GM18526 (cell line): ENCODE data around the gene VWA2.

ENCODE experiments used
- POLR2A ChIP-seq: IDR thresholded peaks from 3 replicates; pipeline ENCODE4 v1.6.1; 2011; ENCODE audit not compliant: insufficient read length; ENCODE audit errors: extremely low read depth

VWA2 gene

GRCh38 chr10:114239117-114239993, at the start of gene VWA2:
Gene VWA2 (plus strand): TSS chr10:114239254. CDS start chr10:114248714, 9,460 bp downstream.
- no peak for TF ChIP-seq POLR2A

GRCh38 chr10:114189700-114190099, 49.4 kb upstream of the VWA2 start:
- no peak for TF ChIP-seq POLR2A

- no peak for TF ChIP-seq POLR2A
These were observed 44.0 kb upstream of the VWA2 start for GRCh38 chr10:114195079-114195478.

- TF ChIP-seq POLR2A: no peak
These were observed 39.8 kb upstream of the VWA2 start for GRCh38 chr10:114199239-114199638.

- no peak for TF ChIP-seq POLR2A
These were observed 36.2 kb upstream of the VWA2 start for GRCh38 chr10:114202812-114203211.

- TF ChIP-seq POLR2A: no peak
These were observed 32.2 kb upstream of the VWA2 start for GRCh38 chr10:114206902-114207301.

- TF ChIP-seq POLR2A: no peak
These were observed 31.7 kb upstream of the VWA2 start for GRCh38 chr10:114207349-114207748.

- TF ChIP-seq POLR2A: no peak
These were observed 30.7 kb upstream of the VWA2 start for GRCh38 chr10:114208351-114208750.

- no peak for TF ChIP-seq POLR2A
These were observed 26.9 kb upstream of the VWA2 start for GRCh38 chr10:114212153-114212552.

- TF ChIP-seq POLR2A: no peak
These were observed 24.0 kb upstream of the VWA2 start for GRCh38 chr10:114215033-114215432.

GRCh38 chr10:114220281-114220680, 18.8 kb upstream of the VWA2 start:
- TF ChIP-seq POLR2A: no peak

GRCh38 chr10:114221235-114221634, 17.8 kb upstream of the VWA2 start:
- TF ChIP-seq POLR2A: no peak

GRCh38 chr10:114223066-114223465, 16.0 kb upstream of the VWA2 start:
- TF ChIP-seq POLR2A: no peak

GRCh38 chr10:114228156-114228555, 10.9 kb upstream of the VWA2 start:
- no peak for TF ChIP-seq POLR2A

- no peak for TF ChIP-seq POLR2A
These were observed 6.4 kb upstream of the VWA2 start for GRCh38 chr10:114232561-114233176.

- no peak for TF ChIP-seq POLR2A
These were observed 5.6 kb upstream of the VWA2 start for GRCh38 chr10:114233482-114233881.

GRCh38 chr10:114234132-114234531, 4.9 kb upstream of the VWA2 start:
- TF ChIP-seq POLR2A: no peak

- no peak for TF ChIP-seq POLR2A
These were observed 916 bp downstream of the VWA2 start for GRCh38 chr10:114239994-114240345.
